H1 (cell line): ENCODE data around the gene FBXL5. TPM values are rescaled to one million over a fixed set of nuclear protein-coding genes. Genes with fewer than 3 reads are reported as not detected.

Experiments
- CTCF ChIA-PET: fragments of 300-600 bp; sonication (Branson Sonifier 250); formaldehyde crosslinking; loops from one replicate; lab custom pipeline; 2021; ENCODE audit not compliant: partially characterized antibody; lab: Charles Lee
- POLR2A ChIA-PET: fragments of 300-600 bp; sonication (Branson Sonifier 250); formaldehyde crosslinking; loops from one replicate; lab custom pipeline; 2021; ENCODE audit warnings: inconsistent platforms; ENCODE audit not compliant: partially characterized antibody; lab: Charles Lee
- DNase-seq, 2 experiments: peaks; one replicate each; pipeline versions ENCODE4 v3.0.0 to v3.0.0-alpha.2; 2010 to 2022; ENCODE audit warnings: low spot score in 2 of 2, low read depth in 1 of 2, mixed read lengths in 1 of 2
- FAIRE-seq: peaks from 2 replicates; lab custom pipeline; 2011; peaks lifted over from hg19 to GRCh38; lab: Jason Lieb, UNC
- H2AFZ ChIP-seq: 2 replicates; pipeline ENCODE4 v1.8.1; 2012; ENCODE audit warnings: low read length, inconsistent platforms
- H2AK5ac ChIP-seq: 2 replicates; pipeline ENCODE4 v1.6.1; 2013; ENCODE audit warnings: low read depth, low read length
- H2BK120ac ChIP-seq: replicated peaks from 2 replicates; pipeline ENCODE3; 2013; ENCODE audit warnings: low read depth, low read length, inconsistent platforms
- H2BK12ac ChIP-seq: 2 replicates; pipeline ENCODE4 v1.6.1; 2013; ENCODE audit warnings: low read depth, low read length
- H2BK15ac ChIP-seq: 2 replicates; pipeline ENCODE4 v1.6.1; 2013; ENCODE audit warnings: low read length
- H2BK20ac ChIP-seq: 2 replicates; pipeline ENCODE4 v1.6.1; 2013; ENCODE audit warnings: low read length
- H2BK5ac ChIP-seq: 2 replicates; pipeline ENCODE4 v1.6.1; 2013; ENCODE audit warnings: low read depth, low read length
- H3K14ac ChIP-seq: 2 replicates; pipeline ENCODE4 v1.6.1; 2013; ENCODE audit warnings: inconsistent platforms; ENCODE audit not compliant: insufficient read length
- H3K18ac ChIP-seq: 2 replicates; pipeline ENCODE4 v1.6.1; 2013; ENCODE audit warnings: low read length; ENCODE audit errors: extremely low read depth
- H3K23ac ChIP-seq: 2 replicates; pipeline ENCODE4 v1.6.1; 2013; ENCODE audit warnings: inconsistent platforms; ENCODE audit not compliant: insufficient read length
- H3K23me2 ChIP-seq: 2 replicates; pipeline ENCODE4 v1.6.1; 2013; ENCODE audit warnings: low read depth, low read length
- H3K27ac ChIP-seq: 2 replicates; pipeline ENCODE4 v1.6.1; 2011; ENCODE audit warnings: low read depth, low read length, inconsistent platforms
- H3K27me3 ChIP-seq, 4 experiments: replicated peaks in 1 of 4; 1 replicate in 1 of 4; 2 replicates in 3 of 4; pipeline versions ENCODE4 v1.6.1 to v1.8.1; 2011 to 2013; ENCODE audit warnings: low read length in 3 of 4, mild to moderate bottlenecking in 3 of 4, inconsistent platforms in 2 of 4, mixed read lengths in 2 of 4, moderate library complexity in 1 of 4; ENCODE audit not compliant: control insufficient read depth in 3 of 4, insufficient read depth in 3 of 4; ENCODE audit errors: extremely low read depth in 1 of 4
- H3K36me3 ChIP-seq, 4 experiments: 2 replicates each; pipeline versions ENCODE4 v1.6.1 to v1.8.1; 2011 to 2013; ENCODE audit warnings: mild to moderate bottlenecking in 4 of 4, low read length in 3 of 4, moderate library complexity in 2 of 4, control low read depth in 1 of 4, inconsistent platforms in 1 of 4; ENCODE audit not compliant: insufficient read depth in 4 of 4, control insufficient read depth in 2 of 4
- H3K4ac ChIP-seq: replicated peaks from 2 replicates; pipeline ENCODE3; 2013; ENCODE audit warnings: low read length, low read depth, mixed read lengths, inconsistent platforms; ENCODE audit not compliant: insufficient read length
- H3K4me1 ChIP-seq, 4 experiments: replicated peaks in 1 of 4; 1 replicate in 1 of 4; 2 replicates in 3 of 4; pipeline versions ENCODE4 v1.6.1 to v1.8.1; 2011 to 2013; ENCODE audit warnings: low read length in 3 of 4, inconsistent platforms in 2 of 4, mixed read lengths in 1 of 4; ENCODE audit not compliant: insufficient read depth in 4 of 4, control insufficient read depth in 3 of 4
- H3K4me2 ChIP-seq, 2 experiments: 2 replicates each; pipeline versions ENCODE4 v1.6.1 to v1.8.1; 2011 to 2013; ENCODE audit warnings: low read depth in 2 of 2, low read length in 2 of 2, control low read depth in 1 of 2, inconsistent platforms in 1 of 2, mild to moderate bottlenecking in 1 of 2; ENCODE audit not compliant: insufficient read depth in 1 of 2
- H3K4me3 ChIP-seq, 4 experiments: fragments of 200-600, 300-600 bp in 1 of 4; sonication (generic), shearing (Covaris generic), sonication (Bioruptor Twin) in 1 of 4; 2 replicates each; pipeline versions ENCODE4 v1.5.1 to v1.8.1; 2011 to 2016; ENCODE audit warnings: low read length in 4 of 4, low read depth in 3 of 4, control low read depth in 2 of 4, inconsistent platforms in 2 of 4, mild to moderate bottlenecking in 2 of 4, mixed read lengths in 1 of 4, moderate library complexity in 1 of 4; ENCODE audit not compliant: insufficient read depth in 2 of 4; ENCODE audit errors: extremely low read depth in 1 of 4
- H3K56ac ChIP-seq: replicated peaks from 2 replicates; pipeline ENCODE3; 2013; ENCODE audit warnings: low read depth, mild to moderate bottlenecking, mixed read lengths, low read length, inconsistent platforms; ENCODE audit not compliant: insufficient read length
- H3K79me1 ChIP-seq: 2 replicates; pipeline ENCODE4 v1.6.1; 2013; ENCODE audit warnings: low read depth, low read length, control low read depth
- H3K79me2 ChIP-seq, 2 experiments: 2 replicates each; pipeline versions ENCODE4 v1.6.1 to v1.8.1; 2012 to 2013; ENCODE audit warnings: low read length in 2 of 2, mild to moderate bottlenecking in 2 of 2, inconsistent platforms in 1 of 2; ENCODE audit not compliant: insufficient read depth in 2 of 2, control insufficient read depth in 1 of 2
- H3K9ac ChIP-seq, 4 experiments: replicated peaks in 1 of 4; 1 replicate in 1 of 4; 2 replicates in 3 of 4; pipeline versions ENCODE4 v1.6.1 to v1.8.1; 2011 to 2013; ENCODE audit warnings: low read depth in 3 of 4, low read length in 3 of 4, control low read depth in 2 of 4, mild to moderate bottlenecking in 2 of 4, moderate library complexity in 2 of 4, inconsistent platforms in 1 of 4; ENCODE audit errors: extremely low read depth in 1 of 4
- H3K9me3 ChIP-seq, 2 experiments: 2 replicates each; pipeline versions ENCODE4 v1.6.1 to v1.8.1; 2012 to 2013; ENCODE audit warnings: mild to moderate bottlenecking in 2 of 2, moderate library complexity in 2 of 2, control low read depth in 1 of 2, inconsistent platforms in 1 of 2, low read depth in 1 of 2, low read length in 1 of 2, mixed read lengths in 1 of 2; ENCODE audit not compliant: insufficient read depth in 2 of 2
- H4K20me1 ChIP-seq, 2 experiments: replicated peaks in 1 of 2; 2 replicates each; pipeline versions ENCODE3 to v1.8.1; 2011 to 2013; ENCODE audit warnings: inconsistent platforms in 2 of 2, low read length in 2 of 2, mild to moderate bottlenecking in 1 of 2; ENCODE audit not compliant: insufficient read depth in 2 of 2, control insufficient read depth in 1 of 2
- H4K5ac ChIP-seq: 2 replicates; pipeline ENCODE4 v1.6.1; 2013; ENCODE audit warnings: low read length, low read depth, mixed read lengths, inconsistent platforms; ENCODE audit not compliant: insufficient read length
- H4K8ac ChIP-seq: 2 replicates; pipeline ENCODE4 v1.8.0; 2013; ENCODE audit warnings: mild to moderate bottlenecking, moderate library complexity, low read length, inconsistent platforms; ENCODE audit not compliant: insufficient read depth; ENCODE audit errors: extremely low read depth
- H4K91ac ChIP-seq: replicated peaks from 2 replicates; pipeline ENCODE3; 2013; ENCODE audit warnings: low read length, mixed read lengths, inconsistent platforms; ENCODE audit not compliant: insufficient read length
- ASH2L ChIP-seq: fragments of 200-600, 300-600 bp; sonication (generic); IDR thresholded peaks from one replicate; pipeline ENCODE4 v1.7.1; 2017; ENCODE audit warnings: low read length
- BRCA1 ChIP-seq: IDR thresholded peaks from 2 replicates; pipeline ENCODE4 v1.6.1; 2012; ENCODE audit warnings: low read depth, low read length, improper control_type of control experiment
- CBX5 ChIP-seq: fragments of 300-800, 300-1000 bp; sonication (generic); IDR thresholded peaks from 2 replicates; pipeline ENCODE4 v1.7.1; 2016; ENCODE audit warnings: antibody characterized with exemption, low read length, low read depth
- CBX8 ChIP-seq: fragments of 300-800, 300-1000 bp; sonication (generic); IDR thresholded peaks from 2 replicates; pipeline ENCODE4 v1.7.1; 2016; ENCODE audit warnings: low read depth, low read length, borderline replicate concordance
- CREB1 ChIP-seq: IDR thresholded peaks from 2 replicates; pipeline ENCODE4 v1.6.1; 2012; ENCODE audit warnings: inconsistent platforms
- GTF2F1 ChIP-seq: IDR thresholded peaks from 2 replicates; pipeline ENCODE4 v1.6.1; 2012; ENCODE audit warnings: low read depth, low read length, improper control_type of control experiment, borderline replicate concordance
- JUN ChIP-seq: IDR thresholded peaks from 2 replicates; pipeline ENCODE4 v1.6.1; 2011; ENCODE audit warnings: low read depth, mild to moderate bottlenecking, improper control_type of control experiment, low read length
- KDM1A ChIP-seq: fragments of 200-600, 300-600 bp; sonication (generic); IDR thresholded peaks from 2 replicates; pipeline ENCODE4 v1.7.1; 2016; ENCODE audit warnings: mild to moderate bottlenecking, low read length, borderline replicate concordance
- NANOG ChIP-seq: IDR thresholded peaks from 2 replicates; pipeline ENCODE4 v1.6.1; 2011; ENCODE audit warnings: low read length, low read depth, mild to moderate bottlenecking, inconsistent platforms; ENCODE audit not compliant: insufficient read depth, poor library complexity, severe bottlenecking
- RBBP5 ChIP-seq: IDR thresholded peaks from 2 replicates; pipeline ENCODE4 v1.7.1; 2012; ENCODE audit warnings: low read depth, mild to moderate bottlenecking, inconsistent platforms, low read length, moderate library complexity, borderline replicate concordance
- RXRA ChIP-seq: IDR thresholded peaks from 2 replicates; pipeline ENCODE4 v1.6.1; 2011; ENCODE audit warnings: low read depth, mild to moderate bottlenecking, low read length, moderate library complexity; ENCODE audit not compliant: insufficient read depth
- SP1 ChIP-seq: IDR thresholded peaks from 2 replicates; pipeline ENCODE4 v1.6.1; 2011; ENCODE audit warnings: low read depth, low read length
- TCF12 ChIP-seq: IDR thresholded peaks from 2 replicates; pipeline ENCODE4 v1.6.1; 2011; ENCODE audit warnings: low read depth, mild to moderate bottlenecking, low read length
- YY1 ChIP-seq: IDR thresholded peaks from 2 replicates; pipeline ENCODE4 v1.6.1; 2011; ENCODE audit warnings: low read depth, mild to moderate bottlenecking, low read length
- WGBS, 2 experiments: shearing (Covaris generic) in 1 of 2; methylation state at CpG; one replicate each; pipeline versions ENCODE4 v1.1.6 to v1.1.7; 2013 to 2015; ENCODE audit warnings: low lambda C conversion rate in 2 of 2, mixed read lengths in 2 of 2, inconsistent platforms in 1 of 2, low coverage in 1 of 2, missing lambda C conversion rate in 1 of 2; ENCODE audit not compliant: insufficient replicate concordance in 2 of 2, insufficient coverage in 1 of 2, insufficient read length in 1 of 2; ENCODE audit errors: extremely low coverage in 1 of 2, missing lambda C conversion rate in 1 of 2; 5-methylcytosine and 5-hydroxymethylcytosine counted together
- polyA plus RNA-seq, 7 experiments: library from polyadenylated mRNA; depleted of rRNA in 3 of 7; stranded (reverse) in 5 of 7; unstranded in 2 of 7; fragments of >200 nt in 5 of 7; fragments of 200-250 nt in 2 of 7; gene quantifications; 1 replicate in 5 of 7; 2 replicates in 1 of 7; 4 replicates in 1 of 7; pipeline versions ENCODE4 v1.2.1 to v1.2.3, GENCODE V29; 2011 to 2013; ENCODE audit warnings: missing spikeins in 2 of 7, mixed read lengths in 2 of 7
- total RNA-seq: library from RNA; stranded (reverse); fragmentation: NEBNext Ultra II Directional; extraction: Animal tissue kit (Norgen Biotek cat#: 25700); gene quantifications from 2 replicates; pipeline ENCODE4 v1.2.1, GENCODE V29; 2021

Gene FBXL5
- total and polyA plus RNA-seq, 2 of the 8 experiments (the other 6 are each of a cell fraction or from before 2014, with no cell fraction given): 34.6 to 62.7 TPM

- Histone ChIP-seq H3K4me2 (peak overlapping the region; percentile 79 to 98; a peak in 3 of 4 replicates), H3K18ac (no peak overlapping the region), H4K8ac (no peak overlapping the region), H3K23me2 (peaks cover 3% of the 10 kb centered on the region), H3K79me2 (peaks cover 3 to 54% of the 10 kb centered on the region in 2 experiments; a peak in 3 of 4 replicates), H3K4me3 (peak overlapping the region in 2 of 4 experiments; percentile 86 to 97; a peak in 3 of 8 replicates), H3K9ac (0 out of 7 replicates have a peak overlapping the region, but pooled peaks of 1 of the 4 experiments have one; percentile 94), H4K20me1 (no peaks in the 10 kb centered on the region), H3K36me3 (peaks cover 2 to 19% (median 7%) of the 10 kb centered on the region in 4 experiments; a peak in 5 of 8 replicates), H3K27ac (no peak overlapping the region), H4K5ac (no peak overlapping the region), H3K4me1 (peaks cover 2 to 15% (median 9%) of the 10 kb centered on the region in 4 experiments; a peak in 4 of 7 replicates), H3K27me3 (no peaks in the 10 kb centered on the region), H2BK120ac (no peak overlapping the region), H3K79me1 (no peaks in the 10 kb centered on the region; the same call in 1 of the 2 replicates), H2AFZ (no peak overlapping the region), H4K91ac (no peak overlapping the region), H2AK5ac (no peak overlapping the region), H3K4ac (no peak overlapping the region), H3K14ac (no peak overlapping the region), H2BK20ac (no peak overlapping the region), H2BK15ac (no peak overlapping the region), H2BK5ac (no peak overlapping the region), H3K23ac (no peak overlapping the region), H3K9me3 (no peaks in the 10 kb centered on the region), H3K56ac (no peak overlapping the region), H2BK12ac (no peak overlapping the region)
- FAIRE-seq (no peak), DNase-seq (no peak)
- CTCF ChIA-PET: interaction anchor here (1.1 kb wide), 1 partner anchor 49 kb away, joined by 3 read pairs; no protein-coding TSS in a partner anchor
- POLR2A ChIA-PET: interaction anchor here (0.8 to 4.0 kb wide), 3 partner anchors 9 to 28 kb away, joined by 3 to 64 read pairs (median 27); partner anchors contain the start of gene FBXL5
- TF ChIP-seq BRCA1 (no peak), CBX8 (no peak), YY1 (no peak), NANOG (no peak), TCF12 (no peak), JUN (no peak), ASH2L (no peak), CREB1 (no peak), RBBP5 (no peak), KDM1A (no peak), GTF2F1 (no peak), CBX5 (no peak), RXRA (no peak), SP1 (no peak)
- WGBS, 2 experiments: 73 to 100% methylated on average over 1 to 2 of the region's 2 CpGs
Observed at GRCh38 chr4:15683143-15683495, 28.0 kb upstream of the FBXL5 start.
